ENCODE results near the gene TANK.
"Not testable (repeated sequence)": the region's sequence is repeated elsewhere in the genome, so short reads cannot be mapped to it uniquely, and the experiment has no call there.

TANK gene

GRCh38 chr2:161178756-161179155 lies 18.5 kb downstream of the TANK start:
- Histone ChIP-seq H3K27ac (ENCODE audit: low read depth, low read length) (no peak overlapping the region), H3K79me2 (ENCODE audit: insufficient read depth, low read length) (no peaks in the 10 kb centered on the region), H3K4me2 (ENCODE audit: low read depth, low read length, poor library complexity, severe bottlenecking) (no peak overlapping the region), H3K36me3 (ENCODE audit: low read length) (peaks cover 25% of the 10 kb centered on the region), H3K9me2 (replicated peaks; ENCODE audit: insufficient read depth, low read length) (no peaks in the 10 kb centered on the region), H4K20me1 (ENCODE audit: low read depth, low read length) (no peaks in the 10 kb centered on the region), H2AFZ (ENCODE audit: low read depth, low read length, severe bottlenecking) (no peak overlapping the region), H3F3A (ENCODE audit: insufficient read depth) (no peaks in the 10 kb centered on the region), H3K4me3 (ENCODE audit: insufficient read depth, low read length, poor library complexity, severe bottlenecking) (no peak overlapping the region), H3K27me3 (ENCODE audit: low read length) (no peaks in the 10 kb centered on the region), H3K9ac (ENCODE audit: low read length) (no peak overlapping the region), H3K9me3 (ENCODE audit: insufficient read depth, low read length) (no peaks in the 10 kb centered on the region)
- TF ChIP-seq CTCF (IDR thresholded peaks at IDR 0.05; ENCODE audit: insufficient read depth, low read length, poor library complexity, severe bottlenecking) (no peak), EZH2phosphoT487 (conservative IDR thresholded peaks at IDR 0.05; ENCODE audit: low read length) (no peak)

- Histone ChIP-seq H3K27ac (ENCODE audit: low read depth, low read length) (no peak overlapping the region), H3K4me2 (ENCODE audit: low read depth, low read length, poor library complexity, severe bottlenecking) (no peak overlapping the region), H4K20me1 (ENCODE audit: low read depth, low read length) (no peaks in the 10 kb centered on the region), H2AFZ (ENCODE audit: low read depth, low read length, severe bottlenecking) (no peak overlapping the region), H3K4me3 (ENCODE audit: insufficient read depth, low read length, poor library complexity, severe bottlenecking) (no peak overlapping the region), H3K9ac (ENCODE audit: low read length) (no peak overlapping the region), H3K36me3 (ENCODE audit: low read length) (0 out of 2 replicates have a peak, but pooled peaks cover 3% of the 10 kb centered on the region), H3K79me2 (ENCODE audit: insufficient read depth, low read length) (no peaks in the 10 kb centered on the region), H3K27me3 (ENCODE audit: low read length) (no peaks in the 10 kb centered on the region), H3K9me2 (replicated peaks; ENCODE audit: insufficient read depth, low read length) (no peaks in the 10 kb centered on the region), H3K9me3 (ENCODE audit: insufficient read depth, low read length) (no peaks in the 10 kb centered on the region), H3F3A (ENCODE audit: insufficient read depth) (no peaks in the 10 kb centered on the region; the same call in 1 of the 2 replicates)
- no peak for TF ChIP-seq CTCF (IDR thresholded peaks at IDR 0.05; ENCODE audit: insufficient read depth, low read length, poor library complexity, severe bottlenecking)
- TF ChIP-seq EZH2phosphoT487 (conservative IDR thresholded peaks at IDR 0.05; ENCODE audit: low read length), result no peak
These were observed 29.8 kb downstream of the TANK start for GRCh38 chr2:161190050-161190449.

GRCh38 chr2:161195602-161196001 lies 35.4 kb downstream of the TANK start:
- H2AFZ ChIP-seq (ENCODE audit: low read depth, low read length, severe bottlenecking); H3K27me3 ChIP-seq (ENCODE audit: low read length); H4K20me1 ChIP-seq (ENCODE audit: low read depth, low read length); H3K9me2 ChIP-seq (replicated peaks; ENCODE audit: insufficient read depth, low read length); H3K79me2 ChIP-seq (ENCODE audit: insufficient read depth, low read length); H3K27ac ChIP-seq (ENCODE audit: low read depth, low read length); H3K4me3 ChIP-seq (ENCODE audit: insufficient read depth, low read length, poor library complexity, severe bottlenecking); H3K9ac ChIP-seq (ENCODE audit: low read length); H3F3A ChIP-seq (ENCODE audit: insufficient read depth); H3K36me3 ChIP-seq (ENCODE audit: low read length); H3K9me3 ChIP-seq (ENCODE audit: insufficient read depth, low read length); H3K4me2 ChIP-seq (ENCODE audit: low read depth, low read length, poor library complexity, severe bottlenecking): not testable (repeated sequence)

GRCh38 chr2:161199912-161200701 lies 39.9 kb downstream of the TANK start:
- H3F3A ChIP-seq (ENCODE audit: insufficient read depth), result no peaks in the 10 kb centered on the region
- no peak overlapping the region for H3K9ac ChIP-seq (ENCODE audit: low read length)
- H3K36me3 ChIP-seq (ENCODE audit: low read length), result 0 out of 2 replicates have a peak, but pooled peaks cover 5% of the 10 kb centered on the region
- H3K9me2 ChIP-seq (replicated peaks; ENCODE audit: insufficient read depth, low read length), result no peaks in the 10 kb centered on the region
- H3K27ac ChIP-seq (ENCODE audit: low read depth, low read length), result no peak overlapping the region
- TF ChIP-seq EZH2phosphoT487 (conservative IDR thresholded peaks at IDR 0.05; ENCODE audit: low read length) (no peak), CTCF (IDR thresholded peaks at IDR 0.05; ENCODE audit: insufficient read depth, low read length, poor library complexity, severe bottlenecking) (no peak)
- no peak overlapping the region for H3K4me3 ChIP-seq (ENCODE audit: insufficient read depth, low read length, poor library complexity, severe bottlenecking)
- H3K27me3 ChIP-seq (ENCODE audit: low read length), result no peaks in the 10 kb centered on the region
- H3K4me2 ChIP-seq (ENCODE audit: low read depth, low read length, poor library complexity, severe bottlenecking), result no peak overlapping the region
- H3K9me3 ChIP-seq (ENCODE audit: insufficient read depth, low read length), result no peaks in the 10 kb centered on the region
- peaks cover 7% of the 10 kb centered on the region; the same call in 1 of the 2 replicates for H3K79me2 ChIP-seq (ENCODE audit: insufficient read depth, low read length)
- H4K20me1 ChIP-seq (ENCODE audit: low read depth, low read length), result no peaks in the 10 kb centered on the region
- H2AFZ ChIP-seq (ENCODE audit: low read depth, low read length, severe bottlenecking), result no peak overlapping the region

All from SU-DHL-6 (cell line).